ENCODE results near the gene PARP14. TPM values are rescaled to one million over a fixed set of nuclear protein-coding genes. Genes with fewer than 3 reads are reported as not detected.

PARP14 gene
- polyA plus RNA-seq, 2 of the 4 experiments (the other 2 are of a cell fraction) = 7.5 to 23.6 TPM

- CTCF ChIA-PET = no interaction called here
Measured at GRCh38 chr3:122739172-122739571, 58.5 kb downstream of the PARP14 start.

GRCh38 chr3:122742234-122742633 is 61.6 kb downstream of the PARP14 start:
- no peak for ATAC-seq
- FAIRE-seq = no peak
- H3K4me2 ChIP-seq = no peak overlapping the region
- H3K4me1 ChIP-seq = peaks cover 16% of the 10 kb centered on the region
- TF ChIP-seq CTCF (IDR thresholded peaks at IDR 0.05) (no peak), GATA3 (IDR thresholded peaks at IDR 0.05; ENCODE audit: borderline replicate concordance) (no peak), HES2 (IDR thresholded peaks at IDR 0.05) (no peak), EHMT2 (IDR thresholded peaks at IDR 0.05; ENCODE audit: low read depth) (no peak), RFX5 (IDR thresholded peaks at IDR 0.05) (no peak), NPAS2 (CRISPR knock-in tag; IDR thresholded peaks at IDR 0.05; ENCODE audit: borderline replicate concordance) (no peak), NR3C1 (IDR thresholded peaks at IDR 0.05) (no peak), FOSL2 (IDR thresholded peaks at IDR 0.05) (no peak), FOSL2 (CRISPR knock-in tag; IDR thresholded peaks at IDR 0.05) (no peak), PBX3 (IDR thresholded peaks at IDR 0.05) (no peak), EP300 (IDR thresholded peaks at IDR 0.05) (no peak), HOXB5 (CRISPR knock-in tag; IDR thresholded peaks at IDR 0.05) (no peak), RNF2 (IDR thresholded peaks at IDR 0.05; ENCODE audit: borderline replicate concordance, low read depth) (no peak), HEYL (CRISPR knock-in tag; IDR thresholded peaks at IDR 0.05) (no peak), SMC3 (IDR thresholded peaks at IDR 0.05) (no peak), CHD2 (IDR thresholded peaks at IDR 0.05; ENCODE audit: low read length, partially characterized antibody) (no peak), PHF8 (IDR thresholded peaks at IDR 0.05; ENCODE audit: borderline replicate concordance, low read depth) (no peak), JUNB (IDR thresholded peaks at IDR 0.05) (no peak), CBX8 (IDR thresholded peaks at IDR 0.05) (no peak), EHF (CRISPR knock-in tag; IDR thresholded peaks at IDR 0.05) (no peak), RCOR1 (IDR thresholded peaks at IDR 0.05; ENCODE audit: low read depth, low read length) (no peak)
- no peak for DNase-seq (ENCODE audit: low read depth in 1 of 2, low spot score in 1 of 2)
- no peak overlapping the region for H3K4me3 ChIP-seq
- ChIA-PET CTCF (interaction anchor here (0.6 kb wide), 1 partner anchor 1060 kb away, joined by 3 read pairs; no protein-coding TSS in a partner anchor), POLR2A (no interaction called here)
- H3K27ac ChIP-seq = no peak overlapping the region
- H3K9me3 ChIP-seq = no peaks in the 10 kb centered on the region

More at GRCh38 chr3:122739172-122739571, 58.5 kb downstream of the PARP14 start:
- TF ChIP-seq PHF8 (IDR thresholded peaks at IDR 0.05; ENCODE audit: borderline replicate concordance, low read depth) (no peak), RFX5 (IDR thresholded peaks at IDR 0.05) (no peak), NFE2L2 (conservative IDR thresholded peaks at IDR 0.05; ENCODE audit: low read length) (no peak), KDM1A (IDR thresholded peaks at IDR 0.05; ENCODE audit: low read depth) (no peak), HOXA7 (CRISPR knock-in tag; IDR thresholded peaks at IDR 0.05) (no peak), EHF (CRISPR knock-in tag; IDR thresholded peaks at IDR 0.05) (no peak), POLR2A (IDR thresholded peaks at IDR 0.05; ENCODE audit: low read length) (no peak), EHMT2 (IDR thresholded peaks at IDR 0.05; ENCODE audit: low read depth) (no peak), KDM5A (IDR thresholded peaks at IDR 0.05) (no peak), CEBPB (IDR thresholded peaks at IDR 0.05) (no peak), MAZ (IDR thresholded peaks at IDR 0.05; ENCODE audit: borderline replicate concordance, low read depth, low read length) (no peak), ESRRA (IDR thresholded peaks at IDR 0.05; ENCODE audit: borderline replicate concordance, low read length) (no peak), ZSCAN20 (CRISPR knock-in tag; IDR thresholded peaks at IDR 0.05) (no peak), HOXB13 (CRISPR knock-in tag; IDR thresholded peaks at IDR 0.05; ENCODE audit: low read depth) (no peak), ZNF302 (CRISPR knock-in tag; IDR thresholded peaks at IDR 0.05) (no peak), HDAC2 (IDR thresholded peaks at IDR 0.05) (no peak), RAD21 (conservative IDR thresholded peaks at IDR 0.05 in 1 of 2, IDR thresholded peaks at IDR 0.05 in 1 of 2) (no peak)
- TF ChIP-seq, protein P1, sequence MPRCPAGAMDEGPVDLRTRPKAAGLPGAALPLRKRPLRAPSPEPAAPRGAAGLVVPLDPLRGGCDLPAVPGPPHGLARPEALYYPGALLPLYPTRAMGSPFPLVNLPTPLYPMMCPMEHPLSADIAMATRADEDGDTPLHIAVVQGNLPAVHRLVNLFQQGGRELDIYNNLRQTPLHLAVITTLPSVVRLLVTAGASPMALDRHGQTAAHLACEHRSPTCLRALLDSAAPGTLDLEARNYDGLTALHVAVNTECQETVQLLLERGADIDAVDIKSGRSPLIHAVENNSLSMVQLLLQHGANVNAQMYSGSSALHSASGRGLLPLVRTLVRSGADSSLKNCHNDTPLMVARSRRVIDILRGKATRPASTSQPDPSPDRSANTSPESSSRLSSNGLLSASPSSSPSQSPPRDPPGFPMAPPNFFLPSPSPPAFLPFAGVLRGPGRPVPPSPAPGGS (IDR thresholded peaks at IDR 0.05) = no peak
- 66% methylated on average over 3 of the region's 3 CpGs for WGBS (ENCODE audit: missing lambda C conversion rate)
- Histone ChIP-seq H3K4me3 (no peak overlapping the region), H3K4me2 (no peak overlapping the region), H3K4me1 (no peaks in the 10 kb centered on the region), H3K9me3 (no peaks in the 10 kb centered on the region), H3K27ac (no peak overlapping the region)
- DNase-seq (ENCODE audit: low read depth in 1 of 2, low spot score in 1 of 2) (no peak), ATAC-seq (no peak), FAIRE-seq (no peak)
- POLR2A ChIA-PET = no interaction called here
